ENCODE measurements around the gene TPRG1L.

TPRG1L gene

DNA sequence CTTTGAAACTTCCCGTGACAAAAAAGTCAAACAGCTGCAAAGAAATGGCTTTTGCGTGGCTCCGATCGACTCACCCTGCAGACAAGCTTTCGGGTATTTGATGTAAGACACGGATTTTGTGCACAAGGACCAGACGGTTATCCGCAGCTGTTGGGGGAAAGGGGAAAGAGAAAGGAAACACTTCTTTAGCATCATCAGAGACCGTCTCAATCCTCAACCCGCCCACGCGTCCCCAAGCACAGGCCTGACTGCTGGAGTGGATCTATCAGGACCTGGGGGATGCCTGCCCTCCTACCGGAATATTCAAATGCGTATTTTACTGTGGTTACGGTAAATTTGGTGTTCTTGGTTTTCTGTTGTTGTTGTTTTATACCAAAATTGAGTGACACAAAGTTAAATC is 13.9 kb downstream of the TPRG1L start:
- TF ChIP-seq GATA2 (IDR thresholded peaks at IDR 0.05; ENCODE audit: low read depth, low read length) (no peak), GATA3 (IDR thresholded peaks at IDR 0.05; ENCODE audit: low read depth, low read length) (no peak)

DNA sequence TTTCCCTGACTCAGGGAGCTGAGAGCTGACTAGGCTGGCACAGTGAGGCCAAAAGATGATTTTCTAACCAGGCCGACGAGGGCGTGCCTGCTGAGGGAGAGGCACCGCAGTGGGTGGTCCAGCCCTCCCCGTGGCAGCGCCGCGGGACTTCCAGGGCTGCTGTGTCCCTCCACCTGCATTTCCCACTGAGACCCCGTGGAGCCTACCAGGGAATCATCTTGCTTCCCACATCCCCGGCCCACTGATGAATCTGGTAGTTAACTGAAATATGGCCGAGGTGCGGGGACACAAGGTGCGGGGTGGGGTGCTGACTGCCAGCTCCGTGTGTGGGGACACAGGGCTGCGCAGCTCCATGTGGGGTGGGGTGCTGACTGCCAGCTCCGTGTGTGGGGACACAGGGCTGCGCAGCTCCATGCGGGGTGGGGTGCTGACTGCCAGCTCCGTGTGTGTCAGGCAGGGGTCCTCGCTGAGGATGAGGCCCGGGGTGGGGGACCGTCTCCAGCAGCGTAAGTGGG is 14.6 kb downstream of the TPRG1L start:
- TF ChIP-seq GATA3 (IDR thresholded peaks at IDR 0.05; ENCODE audit: low read depth, low read length) (no peak), GATA2 (IDR thresholded peaks at IDR 0.05; ENCODE audit: low read depth, low read length) (no peak)

DNA sequence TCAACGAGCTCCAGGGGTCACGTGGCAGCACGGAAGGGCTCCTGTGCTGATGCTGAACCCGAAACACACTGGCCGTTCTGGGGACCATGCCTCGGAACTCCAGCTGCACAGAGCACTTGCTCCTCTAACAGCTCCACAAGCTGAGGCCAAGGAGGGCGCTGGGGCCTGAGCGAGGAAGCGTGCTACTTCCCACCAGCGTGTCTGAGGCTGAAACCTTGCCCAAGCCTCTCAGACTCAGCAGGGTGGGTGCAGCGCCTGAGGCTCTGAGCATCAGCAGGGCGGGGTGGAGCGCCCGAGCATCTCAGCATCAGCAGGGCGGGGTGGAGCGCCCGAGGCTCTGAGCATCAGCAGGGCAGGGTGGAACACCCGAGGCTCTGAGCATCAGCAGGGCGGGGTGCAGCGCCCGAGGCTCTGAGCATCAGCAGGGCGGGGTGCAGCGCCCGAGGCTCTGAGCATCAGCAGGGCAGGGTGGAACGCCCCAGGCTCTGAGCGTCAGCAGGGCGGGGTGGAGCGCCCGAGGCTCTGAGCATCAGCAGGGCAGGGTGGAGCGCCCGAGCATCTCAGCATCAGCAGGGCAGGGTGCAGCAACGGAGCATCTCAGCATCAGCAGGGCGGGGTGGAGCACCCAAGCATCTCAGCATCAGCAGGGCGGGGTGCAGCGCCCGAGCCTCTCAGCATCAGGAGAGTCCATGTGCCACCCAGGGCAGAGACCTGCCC is 15.5 kb downstream of the TPRG1L start:
- TF ChIP-seq GATA2 (IDR thresholded peaks at IDR 0.05; ENCODE audit: low read depth, low read length) (no peak), GATA3 (IDR thresholded peaks at IDR 0.05; ENCODE audit: low read depth, low read length) (no peak)

DNA sequence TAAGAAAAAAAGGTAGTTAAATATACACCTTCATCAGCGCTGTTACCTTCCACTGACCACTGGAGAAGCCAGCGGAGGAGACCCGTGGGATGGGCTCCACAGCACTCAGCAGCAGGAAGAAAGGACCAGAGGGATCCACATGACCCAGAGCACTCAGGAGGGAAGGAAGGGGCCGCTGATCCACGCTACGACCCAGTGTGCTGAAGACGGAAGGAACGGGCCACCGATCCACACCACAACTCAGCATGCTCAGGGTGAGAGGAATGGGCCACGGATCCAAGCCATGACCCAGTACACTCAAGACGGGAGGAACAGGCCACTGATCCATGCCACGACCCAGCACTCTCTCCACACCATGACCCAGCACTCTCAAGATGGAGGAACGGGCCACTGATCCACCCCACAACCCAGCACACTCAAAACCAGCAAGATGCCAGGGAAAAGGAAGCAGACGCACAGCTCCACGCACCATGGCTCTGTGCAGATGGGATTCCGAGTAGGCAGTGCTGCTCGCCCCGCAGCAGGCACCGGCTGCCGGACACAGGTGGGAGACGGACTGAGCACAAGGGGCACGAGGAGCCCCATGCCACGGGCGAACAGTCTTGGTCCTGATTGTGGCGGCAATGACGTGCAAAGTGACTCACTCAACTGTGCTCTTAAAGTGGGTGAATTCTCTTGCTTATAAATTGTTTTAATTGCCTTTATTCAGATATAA is 16.4 kb downstream of the TPRG1L start:
- TF ChIP-seq GATA3 (IDR thresholded peaks at IDR 0.05; ENCODE audit: low read depth, low read length), result no peak
- no peak for TF ChIP-seq GATA2 (IDR thresholded peaks at IDR 0.05; ENCODE audit: low read depth, low read length)

DNA sequence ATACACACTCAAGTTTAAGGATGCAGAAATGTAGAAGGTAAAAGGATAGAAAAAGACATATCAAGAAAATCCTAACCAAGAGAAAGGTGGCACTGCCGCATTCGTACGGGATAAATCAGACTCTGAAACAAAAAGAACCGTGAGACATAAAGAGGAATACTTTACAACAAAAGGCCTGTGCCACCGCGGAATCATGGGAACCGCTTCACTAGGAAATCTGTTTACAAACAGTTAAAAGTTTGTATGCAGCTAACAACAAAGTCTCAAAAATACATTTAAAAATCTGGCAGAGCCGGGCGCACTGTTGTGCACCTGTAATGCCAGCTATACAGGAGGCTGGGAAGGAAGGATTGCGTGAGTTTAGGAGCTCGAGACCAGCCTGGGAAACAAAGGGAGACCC is 17.0 kb downstream of the TPRG1L start:
- no peak for TF ChIP-seq GATA2 (IDR thresholded peaks at IDR 0.05; ENCODE audit: low read depth, low read length)

DNA sequence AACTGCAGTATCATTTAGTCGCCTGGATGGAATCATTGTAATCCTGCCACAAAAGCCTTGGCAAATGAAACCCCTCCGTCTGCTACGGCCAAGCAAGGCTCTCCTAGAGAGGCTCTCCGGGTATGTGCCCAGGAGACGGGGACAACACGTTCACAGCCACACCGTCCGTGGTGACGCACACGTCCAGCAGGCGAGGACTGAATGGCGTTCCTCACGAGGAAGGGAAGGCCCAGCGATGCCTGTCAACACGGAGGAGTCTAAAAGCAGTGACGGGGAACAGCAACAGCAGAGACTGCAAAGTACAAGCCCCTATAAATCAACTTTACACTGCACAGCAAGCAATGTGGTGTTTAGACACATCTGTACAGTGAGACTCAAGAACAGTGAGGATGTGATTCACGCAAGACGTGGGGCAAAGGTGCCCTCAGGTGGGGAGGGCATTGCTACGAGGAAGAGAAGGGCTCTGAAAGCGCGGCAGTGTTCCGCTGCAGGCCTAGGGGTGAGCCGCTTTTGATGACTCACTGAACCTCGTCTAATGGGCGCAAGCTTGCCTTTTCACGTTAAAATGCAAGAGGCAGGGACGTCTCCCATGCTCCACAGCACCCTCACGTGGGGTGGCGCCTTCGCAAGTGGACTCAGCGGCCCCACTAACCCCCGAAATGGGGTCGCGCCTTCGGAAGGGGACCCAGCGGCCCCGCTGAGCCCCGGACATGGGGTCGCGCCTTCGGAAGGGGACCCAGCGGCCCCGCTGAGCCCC is 18.3 kb downstream of the TPRG1L start:
- TF ChIP-seq GATA2 (IDR thresholded peaks at IDR 0.05; ENCODE audit: low read depth, low read length) (no peak), GATA3 (IDR thresholded peaks at IDR 0.05; ENCODE audit: low read depth, low read length) (no peak)

DNA sequence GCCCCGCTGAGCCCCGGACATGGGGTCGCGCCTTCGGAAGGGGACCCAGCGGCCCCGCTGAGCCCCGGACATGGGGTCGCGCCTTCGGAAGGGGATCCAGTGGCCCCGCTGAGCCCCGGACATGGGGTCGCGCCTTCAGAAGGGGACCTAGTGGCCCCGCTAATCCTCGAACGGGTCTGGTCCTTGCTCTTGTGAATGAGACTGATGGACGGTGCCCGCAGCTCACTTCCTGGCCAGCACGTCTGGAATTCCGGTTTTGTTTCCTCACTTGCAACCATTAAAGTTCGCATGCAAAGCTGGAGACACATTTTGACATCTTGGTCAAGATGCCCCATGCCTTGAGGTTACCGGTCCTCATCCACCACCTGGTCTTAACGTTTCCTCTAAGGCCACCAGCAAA is 19.5 kb downstream of the TPRG1L start:
- no peak for TF ChIP-seq GATA2 (IDR thresholded peaks at IDR 0.05; ENCODE audit: low read depth, low read length)
- TF ChIP-seq GATA3 (IDR thresholded peaks at IDR 0.05; ENCODE audit: low read depth, low read length), result no peak

DNA sequence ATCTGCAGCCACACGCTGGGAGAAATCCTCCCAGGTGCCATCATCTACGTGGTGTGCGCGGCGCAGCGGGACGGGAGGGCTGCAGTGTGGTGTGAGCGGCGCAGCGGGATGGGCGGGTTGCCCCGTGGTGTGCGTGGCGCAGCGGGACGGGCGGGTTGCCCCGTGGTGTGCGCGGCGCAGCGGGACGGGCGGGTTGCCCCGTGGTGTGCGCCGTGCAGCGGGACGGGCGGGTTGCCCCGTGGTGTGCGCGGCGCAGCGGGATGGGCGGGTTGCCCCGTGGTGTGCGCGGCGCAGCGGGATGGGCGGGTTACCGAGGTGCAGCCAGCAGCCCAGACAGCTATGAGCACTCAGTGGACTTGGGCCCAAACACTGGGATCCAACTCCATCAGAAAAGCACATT is 20.4 kb downstream of the TPRG1L start:
- TF ChIP-seq GATA3 (IDR thresholded peaks at IDR 0.05; ENCODE audit: low read depth, low read length), result no peak
- TF ChIP-seq GATA2 (IDR thresholded peaks at IDR 0.05; ENCODE audit: low read depth, low read length), result no peak

DNA sequence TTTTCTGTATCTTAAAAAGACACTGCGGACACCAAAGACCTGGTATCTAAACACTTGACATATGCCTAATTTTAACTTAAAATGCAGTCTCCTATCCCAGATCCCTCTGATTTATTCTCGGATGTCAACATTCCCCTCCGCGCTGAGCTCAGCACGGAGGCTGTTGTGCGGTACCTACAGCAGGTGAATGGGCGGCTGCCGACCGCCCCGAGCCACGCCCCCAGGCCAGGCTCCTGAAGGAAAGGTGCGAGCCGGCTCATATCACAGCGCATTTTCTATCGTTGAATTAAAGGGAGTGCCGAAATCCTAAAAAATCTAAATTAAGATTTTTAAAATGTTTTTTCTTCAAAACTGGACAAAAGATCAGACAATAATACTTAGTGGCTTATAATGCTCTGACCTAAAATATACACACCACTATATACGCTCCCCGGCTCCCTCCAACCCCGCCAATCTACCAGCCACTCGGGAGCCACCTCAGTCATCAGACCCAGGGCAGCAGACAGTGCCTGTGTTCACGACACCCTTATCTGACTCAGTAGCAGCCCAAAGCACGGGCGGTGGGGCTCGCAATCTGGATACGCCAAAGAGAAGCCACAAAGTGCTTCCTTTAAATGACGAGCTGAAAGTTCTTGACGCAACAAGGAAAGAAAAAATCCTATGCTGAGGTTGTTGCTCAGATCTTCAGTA is 21.0 kb downstream of the TPRG1L start:
- TF ChIP-seq GATA3 (IDR thresholded peaks at IDR 0.05; ENCODE audit: low read depth, low read length), result no peak
- TF ChIP-seq GATA2 (IDR thresholded peaks at IDR 0.05; ENCODE audit: low read depth, low read length), result no peak

DNA sequence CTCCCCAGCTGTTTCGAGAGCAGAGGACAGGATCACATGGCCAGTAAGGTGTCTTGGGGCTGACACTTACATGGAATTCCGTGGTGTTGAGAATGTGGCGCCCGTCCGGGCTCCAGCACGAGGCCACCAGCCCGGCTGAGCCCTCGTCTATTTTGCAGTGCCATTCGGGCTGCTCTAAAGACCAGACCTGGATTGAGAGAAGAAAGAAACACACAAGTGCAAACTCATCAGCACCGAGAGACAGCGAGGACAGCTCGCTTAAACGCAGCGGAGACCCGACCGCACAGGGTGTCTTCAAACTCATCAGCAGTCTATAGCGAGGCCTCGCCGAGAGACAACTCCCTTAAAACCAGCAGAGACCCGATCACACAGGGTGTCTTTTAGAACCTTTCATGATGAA is 21.8 kb downstream of the TPRG1L start:
- TF ChIP-seq GATA2 (IDR thresholded peaks at IDR 0.05; ENCODE audit: low read depth, low read length) (no peak), GATA3 (IDR thresholded peaks at IDR 0.05; ENCODE audit: low read depth, low read length) (no peak)

DNA sequence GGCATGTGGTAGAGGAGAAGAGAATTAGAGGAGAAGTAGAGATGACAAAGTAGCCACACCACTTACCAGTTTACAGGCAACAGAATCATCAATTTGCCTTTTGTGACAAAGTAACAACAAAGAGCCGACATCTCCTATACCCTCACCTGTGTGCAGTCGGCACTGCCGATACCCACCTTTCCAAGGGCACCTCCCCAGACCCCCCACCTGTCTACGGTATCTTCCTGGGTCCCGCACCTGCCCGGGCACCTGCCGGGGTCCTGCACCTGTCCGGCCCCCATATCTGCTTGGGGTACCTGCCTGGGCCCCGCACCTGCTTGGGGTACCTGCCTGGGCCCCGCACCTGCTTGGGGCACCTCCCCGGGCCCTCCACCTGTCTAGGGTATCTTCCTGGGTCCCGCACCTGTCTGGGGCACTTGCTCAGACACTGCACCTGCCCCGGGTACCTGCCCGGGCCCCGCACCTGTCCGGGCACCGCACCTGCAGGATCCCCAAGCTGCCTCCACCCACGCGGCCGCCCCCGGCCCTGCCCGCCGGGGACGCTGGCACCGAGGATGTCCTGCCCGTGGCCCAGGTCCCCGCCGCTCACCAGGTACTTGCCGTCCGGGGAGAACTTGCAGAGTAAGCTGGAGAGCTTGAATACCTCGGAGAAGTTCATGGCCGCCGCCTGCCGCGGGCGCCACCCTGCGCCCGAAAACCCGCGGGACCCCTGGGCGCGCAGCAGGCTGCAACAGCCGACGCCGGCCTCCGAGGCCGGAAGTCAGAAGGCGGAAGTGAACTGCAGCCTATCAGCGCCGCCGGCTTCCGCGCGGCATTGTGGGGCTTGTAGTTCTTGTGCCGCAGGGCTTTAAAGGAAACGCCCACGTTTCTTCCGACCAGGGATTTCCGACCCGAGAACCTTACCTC is 24.8 kb downstream of the TPRG1L start, which contains the start of gene WRAP73:
WRAP73 (minus strand) TSS at position 762 of the 906 bp plus-strand sequence; CDS start at position 658, 104 bp downstream.
- TF ChIP-seq GATA2 (IDR thresholded peaks at IDR 0.05; ENCODE audit: low read depth, low read length) (no peak), GATA3 (IDR thresholded peaks at IDR 0.05; ENCODE audit: low read depth, low read length) (no peak)

DNA sequence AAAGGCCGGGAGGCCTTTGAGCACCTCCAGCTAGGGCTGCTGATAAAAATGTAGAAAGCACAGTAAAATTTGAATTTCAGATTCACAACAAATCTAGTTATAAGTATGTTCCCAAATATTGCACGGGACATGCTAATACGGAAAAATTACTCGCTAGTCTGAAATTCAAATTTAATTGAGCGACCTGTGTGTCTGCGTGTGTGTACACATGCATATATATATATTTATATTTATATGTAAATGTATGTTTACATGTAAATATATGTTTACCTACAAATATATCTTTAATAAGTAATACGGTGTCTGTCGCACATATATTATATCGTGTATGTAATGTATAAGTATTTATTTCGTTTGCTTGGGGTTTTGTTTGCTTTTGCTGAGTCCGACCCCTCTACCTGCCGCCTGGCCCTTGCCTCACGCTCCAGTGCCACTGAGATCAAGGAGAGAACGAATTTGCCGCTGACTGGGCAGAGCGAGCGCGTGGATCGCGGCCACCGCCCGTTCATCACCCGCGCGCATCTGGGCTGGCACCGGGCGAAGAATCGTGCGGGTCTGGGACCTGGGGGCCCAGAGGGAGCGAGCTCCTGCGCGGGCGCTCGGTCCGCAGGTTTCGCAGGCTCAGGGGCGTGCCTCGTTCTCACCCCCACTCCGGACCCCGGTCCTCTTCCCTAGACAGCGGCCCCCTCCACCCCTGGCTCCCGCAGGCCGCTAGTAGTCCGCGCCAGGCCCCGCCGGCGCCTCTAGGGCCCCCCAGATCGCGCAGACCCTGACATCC is 25.6 kb downstream of the TPRG1L start:
- TF ChIP-seq GATA3 (IDR thresholded peaks at IDR 0.05; ENCODE audit: low read depth, low read length) (no peak), GATA2 (IDR thresholded peaks at IDR 0.05; ENCODE audit: low read depth, low read length) (no peak)

All from SH-SY5Y (cell line).